ENCODE measurements around the gene STARD3NL. TPM values are rescaled to one million over a fixed set of nuclear protein-coding genes. Genes with fewer than 3 reads are reported as not detected.
"Not testable (repeated sequence)": the region's sequence is repeated elsewhere in the genome, so short reads cannot be mapped to it uniquely, and the experiment has no call there.

STARD3NL gene
- total RNA-seq, 1 donor from 2014 or later = 30.7 TPM

DNA sequence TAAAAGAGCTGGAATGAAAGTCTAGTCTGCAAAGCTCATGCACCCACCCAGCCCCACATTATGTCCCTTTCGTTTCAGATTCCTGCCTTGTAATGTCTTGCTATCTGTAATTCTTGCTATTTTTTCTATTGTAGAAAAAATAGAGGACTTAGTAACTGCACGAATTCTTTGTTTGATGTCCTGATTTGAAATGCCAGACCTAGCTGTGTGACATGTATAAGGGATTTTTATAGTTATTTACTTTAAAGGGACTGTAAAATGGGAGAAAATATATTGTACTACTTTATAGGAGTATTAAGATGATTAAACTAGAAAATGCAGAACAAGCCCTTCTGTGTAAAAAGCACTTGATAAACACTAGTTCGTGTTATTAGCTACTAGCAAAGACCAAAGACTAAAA, 63.0 kb downstream of the STARD3NL start:
- DNase-seq (ENCODE audit: extremely low spot score, unreplicated experiment) = no peak
- TF ChIP-seq, protein P1, sequence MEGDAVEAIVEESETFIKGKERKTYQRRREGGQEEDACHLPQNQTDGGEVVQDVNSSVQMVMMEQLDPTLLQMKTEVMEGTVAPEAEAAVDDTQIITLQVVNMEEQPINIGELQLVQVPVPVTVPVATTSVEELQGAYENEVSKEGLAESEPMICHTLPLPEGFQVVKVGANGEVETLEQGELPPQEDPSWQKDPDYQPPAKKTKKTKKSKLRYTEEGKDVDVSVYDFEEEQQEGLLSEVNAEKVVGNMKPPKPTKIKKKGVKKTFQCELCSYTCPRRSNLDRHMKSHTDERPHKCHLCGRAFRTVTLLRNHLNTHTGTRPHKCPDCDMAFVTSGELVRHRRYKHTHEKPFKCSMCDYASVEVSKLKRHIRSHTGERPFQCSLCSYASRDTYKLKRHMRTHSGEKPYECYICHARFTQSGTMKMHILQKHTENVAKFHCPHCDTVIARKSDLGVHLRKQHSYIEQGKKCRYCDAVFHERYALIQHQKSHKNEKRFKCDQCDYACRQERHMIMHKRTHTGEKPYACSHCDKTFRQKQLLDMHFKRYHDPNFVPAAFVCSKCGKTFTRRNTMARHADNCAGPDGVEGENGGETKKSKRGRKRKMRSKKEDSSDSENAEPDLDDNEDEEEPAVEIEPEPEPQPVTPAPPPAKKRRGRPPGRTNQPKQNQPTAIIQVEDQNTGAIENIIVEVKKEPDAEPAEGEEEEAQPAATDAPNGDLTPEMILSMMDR (IDR thresholded peaks at IDR 0.05) = no peak
- Mint-ChIP-seq H3K36me3 (ENCODE audit: unreplicated experiment) (no peaks in the 10 kb centered on the region), H3K4me3 (ENCODE audit: unreplicated experiment) (no peak overlapping the region), H3K9me3 (ENCODE audit: unreplicated experiment) (no peaks in the 10 kb centered on the region), H3K27ac (ENCODE audit: unreplicated experiment) (no peak overlapping the region), H3K27me3 (ENCODE audit: unreplicated experiment) (peaks cover 10% of the 10 kb centered on the region), H3K4me1 (ENCODE audit: unreplicated experiment) (no peaks in the 10 kb centered on the region)

DNA sequence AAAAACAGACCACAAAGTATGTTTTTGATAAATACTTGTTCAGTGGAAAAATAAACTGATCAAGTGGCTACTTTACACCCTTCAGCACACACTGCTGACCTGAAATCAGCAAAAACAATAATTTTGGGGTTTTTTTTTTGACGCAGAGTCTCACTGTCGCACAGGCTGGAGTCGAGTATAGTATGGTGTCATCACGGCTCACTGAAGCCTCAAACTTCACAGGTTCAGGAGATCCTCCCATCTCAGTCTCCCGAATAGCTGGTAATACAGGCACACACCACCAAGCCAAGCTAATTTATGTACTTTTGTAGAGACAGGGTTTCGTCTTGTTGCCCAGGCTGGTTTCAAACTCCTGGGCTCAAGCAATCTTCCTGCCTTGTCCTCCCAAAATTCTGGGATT, 64.8 kb downstream of the STARD3NL start:
- Mint-ChIP-seq H3K27me3 (ENCODE audit: unreplicated experiment) (peaks cover 19% of the 10 kb centered on the region), H3K36me3 (ENCODE audit: unreplicated experiment) (no peaks in the 10 kb centered on the region), H3K4me3 (ENCODE audit: unreplicated experiment) (no peak overlapping the region), H3K9me3 (ENCODE audit: unreplicated experiment) (no peaks in the 10 kb centered on the region), H3K27ac (ENCODE audit: unreplicated experiment) (no peak overlapping the region), H3K4me1 (ENCODE audit: unreplicated experiment) (no peaks in the 10 kb centered on the region)
- no peak for DNase-seq (ENCODE audit: extremely low spot score, unreplicated experiment)
- TF ChIP-seq, protein P1 (IDR thresholded peaks at IDR 0.05) = no peak

DNA sequence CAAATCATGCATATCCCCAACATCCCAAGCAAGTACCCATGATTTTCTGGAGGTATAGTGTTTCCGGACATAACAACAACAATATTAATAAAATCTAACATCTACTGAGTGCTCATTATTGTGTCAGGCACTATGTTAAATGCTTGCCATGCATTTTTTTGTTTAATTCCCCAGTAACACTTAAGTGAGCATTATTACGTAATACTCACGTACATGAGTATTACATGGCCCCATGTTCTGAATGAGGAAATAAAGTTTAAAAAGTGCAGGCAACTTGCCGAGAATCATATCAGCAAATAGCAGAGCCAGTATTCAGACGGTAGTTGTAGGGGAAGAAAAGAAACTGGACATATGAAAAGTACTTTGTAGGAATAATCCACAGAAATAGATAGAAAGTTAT, 65.3 kb downstream of the STARD3NL start:
- H3K4me1 Mint-ChIP-seq (ENCODE audit: unreplicated experiment); H3K4me3 Mint-ChIP-seq (ENCODE audit: unreplicated experiment); DNase-seq (ENCODE audit: extremely low spot score, unreplicated experiment); H3K9me3 Mint-ChIP-seq (ENCODE audit: unreplicated experiment); H3K36me3 Mint-ChIP-seq (ENCODE audit: unreplicated experiment); H3K27ac Mint-ChIP-seq (ENCODE audit: unreplicated experiment): not testable (repeated sequence)
- H3K27me3 Mint-ChIP-seq (ENCODE audit: unreplicated experiment) = peaks cover 19% of the 10 kb centered on the region

DNA sequence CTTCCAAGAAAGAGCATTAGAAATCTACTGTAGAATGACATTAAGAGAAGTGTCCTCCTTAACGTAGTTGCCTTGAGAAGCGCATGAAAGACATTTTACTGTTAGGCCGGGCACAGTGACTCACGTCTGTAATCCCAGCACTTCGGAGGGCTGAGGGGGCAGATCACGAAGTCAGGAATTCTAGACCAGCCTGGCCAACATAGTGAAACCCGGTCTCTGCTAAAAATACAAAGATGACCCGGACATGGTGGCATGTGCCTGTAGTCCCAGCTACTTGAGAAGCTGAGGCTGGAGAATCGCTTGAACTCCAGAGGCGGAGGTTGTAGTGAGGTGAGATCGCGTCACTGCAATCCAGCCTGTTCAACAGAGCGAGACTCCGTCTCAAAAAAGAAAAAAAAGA, 66.5 kb downstream of the STARD3NL start:
- Mint-ChIP-seq H3K4me1 (ENCODE audit: unreplicated experiment) (no peaks in the 10 kb centered on the region), H3K9me3 (ENCODE audit: unreplicated experiment) (no peaks in the 10 kb centered on the region), H3K36me3 (ENCODE audit: unreplicated experiment) (no peaks in the 10 kb centered on the region), H3K4me3 (ENCODE audit: unreplicated experiment) (no peak overlapping the region), H3K27ac (ENCODE audit: unreplicated experiment) (no peak overlapping the region), H3K27me3 (ENCODE audit: unreplicated experiment) (peaks cover 22% of the 10 kb centered on the region)
- TF ChIP-seq, protein P1 (IDR thresholded peaks at IDR 0.05) = no peak
- DNase-seq (ENCODE audit: extremely low spot score, unreplicated experiment) = no peak

DNA sequence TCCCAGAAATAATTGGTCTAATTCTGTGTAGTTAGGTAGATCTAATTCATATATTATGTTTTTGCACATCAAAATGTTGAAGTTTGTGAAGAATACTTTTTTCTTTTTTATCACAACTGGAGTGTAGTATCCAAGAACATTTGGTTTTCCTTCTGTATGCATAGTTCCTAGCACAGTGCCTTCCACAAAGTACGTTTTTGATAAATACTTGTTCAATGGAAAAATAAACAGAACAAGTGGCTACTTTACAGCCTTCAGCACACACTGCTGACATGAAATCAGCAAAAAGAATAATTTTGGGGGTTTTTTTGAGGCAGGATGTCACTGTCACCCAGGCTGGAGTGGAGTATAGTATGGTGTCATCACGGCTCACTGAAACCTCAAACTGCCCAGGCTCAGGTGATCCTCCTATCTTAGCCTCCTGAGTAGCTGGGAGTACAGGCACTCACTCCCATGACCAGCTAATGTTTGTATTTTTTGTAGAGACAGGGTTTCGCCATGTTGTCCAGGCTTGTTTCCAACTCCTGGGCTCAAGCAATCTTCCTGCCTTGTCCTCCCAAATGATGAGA, 67.4 kb downstream of the STARD3NL start:
- Mint-ChIP-seq H3K36me3 (ENCODE audit: unreplicated experiment) (no peaks in the 10 kb centered on the region), H3K27me3 (ENCODE audit: unreplicated experiment) (peaks cover 22% of the 10 kb centered on the region), H3K4me1 (ENCODE audit: unreplicated experiment) (no peaks in the 10 kb centered on the region), H3K9me3 (ENCODE audit: unreplicated experiment) (no peaks in the 10 kb centered on the region), H3K4me3 (ENCODE audit: unreplicated experiment) (no peak overlapping the region), H3K27ac (ENCODE audit: unreplicated experiment) (no peak overlapping the region)
- DNase-seq (ENCODE audit: extremely low spot score, unreplicated experiment) = no peak
- TF ChIP-seq, protein P1 (IDR thresholded peaks at IDR 0.05) = no peak
